Adipose tissue (tissue), 3 donors: ENCODE data around the gene FLOT2. TPM values are rescaled to one million over a fixed set of nuclear protein-coding genes. Genes with fewer than 3 reads are reported as not detected.
"Not testable (repeated sequence)": the region's sequence is repeated elsewhere in the genome, so short reads cannot be mapped to it uniquely, and the experiment has no call there.

ENCODE experiments used
- H3K27ac ChIP-seq: one replicate; pipeline ENCODE4 v1.5.1; 2013; ENCODE audit warnings: low read depth, low read length
- WGBS, 3 donors: extraction: QIAGEN DNeasy Blood & Tissue Kit; methylation state at CpG; one replicate each; pipeline ENCODE4 v1.1.7; 2013; 5-methylcytosine and 5-hydroxymethylcytosine counted together
- polyA plus RNA-seq, 3 donors: library from polyadenylated mRNA; stranded (reverse); fragments of 200-250 nt; gene quantifications; one replicate each; pipeline ENCODE4 v1.2.3, GENCODE V29; 2013
- donor health status: healthy with polysubstance abuse.
- donor health status: Bipolar disorder and iron deficiency.
- donor health status: healthy.

FLOT2 gene
- polyA plus RNA-seq, 3 donors: 34.9 to 115 (median 76.6) TPM

DNA sequence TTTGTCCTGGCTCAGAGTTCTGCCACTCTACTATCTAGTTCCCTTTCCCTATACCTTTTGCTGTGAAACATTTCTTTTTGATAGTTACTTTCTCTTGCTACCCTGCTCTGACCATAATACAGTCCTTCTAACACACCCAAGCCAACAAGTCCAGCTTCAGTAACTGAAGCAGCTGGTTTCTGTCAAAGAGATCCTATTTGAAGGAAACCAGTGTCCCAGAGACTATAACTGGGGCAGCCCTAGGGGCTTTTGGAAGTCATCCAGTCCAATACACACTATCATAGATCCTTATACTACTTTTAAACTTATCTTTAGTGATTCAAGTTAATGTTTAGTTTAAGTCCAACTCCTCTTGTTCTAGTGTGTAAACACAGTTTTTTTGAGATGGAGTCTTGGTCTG, 22.7 kb upstream of the FLOT2 start:
- H3K27ac ChIP-seq: no peak overlapping the region

DNA sequence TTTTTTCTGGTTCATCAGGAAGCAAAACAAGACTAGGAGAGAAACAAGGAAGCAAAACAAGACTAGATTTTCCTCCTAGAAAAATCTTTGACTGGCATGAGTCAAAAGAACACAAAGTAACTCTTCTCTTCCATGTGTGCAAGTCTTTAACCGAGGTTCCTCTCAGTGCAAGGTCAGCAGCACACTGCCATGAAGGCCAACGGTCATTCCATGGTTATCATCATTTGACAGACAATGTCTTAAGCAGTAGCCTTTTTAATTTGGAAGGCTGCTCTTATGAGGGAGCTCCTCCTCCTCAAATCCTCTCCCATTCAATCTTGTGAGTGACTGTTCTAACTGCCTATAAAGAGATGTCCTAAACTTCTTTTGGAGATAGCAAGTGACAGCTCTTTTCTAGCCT, 20.8 kb upstream of the FLOT2 start:
- 53 to 77% (median 68%) methylated on average over 2 of the region's 2 CpGs for WGBS, 3 donors

DNA sequence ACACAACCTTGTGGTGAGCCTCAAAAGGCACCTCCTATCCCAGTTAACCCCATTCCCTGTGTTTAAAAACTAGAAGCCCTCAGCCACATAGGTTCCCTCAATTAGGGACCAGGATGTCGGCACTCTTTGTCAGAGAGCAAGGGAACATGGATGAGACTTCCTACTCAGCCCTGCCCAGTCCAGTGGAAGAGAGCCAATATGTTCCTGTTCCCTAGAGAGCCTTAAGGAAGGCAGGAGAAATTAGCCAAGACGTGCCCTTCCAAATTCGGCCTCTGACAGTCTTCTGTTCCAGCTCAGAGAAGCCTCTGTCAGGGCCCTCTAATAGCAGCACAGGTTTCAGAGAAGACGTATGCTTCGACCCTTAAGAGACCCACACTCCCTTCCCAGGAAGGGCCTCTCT, 19.9 kb upstream of the FLOT2 start:
- WGBS, 3 donors: 53 to 70% (median 58%) methylated on average over 5 of the region's 5 CpGs
- H3K27ac ChIP-seq: no peak overlapping the region

More for the DNA sequence above, 20.8 kb upstream of the FLOT2 start:
- H3K27ac ChIP-seq: no peak overlapping the region

DNA sequence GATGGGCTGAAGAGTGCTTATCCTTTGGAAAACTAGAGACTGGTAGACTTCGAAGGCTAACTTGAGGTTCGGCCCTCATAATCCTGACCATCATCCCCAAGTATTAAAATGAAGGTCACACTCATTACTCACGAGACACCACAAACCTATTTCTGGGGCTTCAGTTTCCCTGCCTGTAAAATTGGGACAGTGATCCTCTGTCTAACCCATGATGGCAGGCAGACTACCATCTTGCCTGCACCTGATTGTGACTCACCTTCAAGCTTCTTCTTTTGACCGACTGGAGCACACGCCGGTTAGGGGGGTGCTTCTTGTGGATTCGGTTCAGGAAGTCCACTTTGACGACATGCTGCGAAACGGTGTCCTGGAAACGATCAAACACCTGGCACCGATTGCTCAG, 19.5 kb upstream of the FLOT2 start:
- no peak overlapping the region for H3K27ac ChIP-seq
- 69 to 84% (median 73%) methylated on average over 12 of the region's 12 CpGs for WGBS, 3 donors

DNA sequence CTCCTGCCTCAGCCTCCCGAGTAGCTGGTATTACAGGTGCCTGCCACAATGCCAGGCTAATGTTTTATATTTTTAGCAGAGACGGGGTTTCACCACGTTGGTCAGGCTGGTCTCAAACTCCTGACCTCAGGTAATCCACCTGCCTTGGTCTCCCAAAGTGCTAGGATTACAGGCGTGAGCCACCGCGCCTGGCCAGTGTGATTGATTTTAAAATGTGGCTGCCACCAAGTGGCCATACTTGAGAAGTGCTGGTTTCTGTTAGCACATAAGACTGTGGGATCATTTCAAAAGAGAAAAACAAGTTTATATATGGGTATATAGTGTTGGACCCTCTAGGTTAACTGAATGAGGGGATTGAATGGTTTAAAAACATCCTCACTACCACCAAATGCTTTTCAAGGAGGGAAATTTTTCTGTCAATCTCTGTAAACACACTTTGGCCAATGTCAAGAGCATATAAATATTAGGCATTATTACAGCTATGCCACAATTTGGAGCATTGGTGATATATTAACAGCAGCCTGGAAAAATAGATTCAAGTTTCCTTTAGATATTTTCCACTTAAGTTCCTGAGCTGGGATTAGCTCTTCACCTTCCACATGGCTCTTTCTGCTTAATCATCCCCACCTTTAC, 18.9 kb upstream of the FLOT2 start:
- no peak overlapping the region for H3K27ac ChIP-seq
- 45 to 51% (median 48%) methylated on average over 6 of the region's 6 CpGs for WGBS, 3 donors

DNA sequence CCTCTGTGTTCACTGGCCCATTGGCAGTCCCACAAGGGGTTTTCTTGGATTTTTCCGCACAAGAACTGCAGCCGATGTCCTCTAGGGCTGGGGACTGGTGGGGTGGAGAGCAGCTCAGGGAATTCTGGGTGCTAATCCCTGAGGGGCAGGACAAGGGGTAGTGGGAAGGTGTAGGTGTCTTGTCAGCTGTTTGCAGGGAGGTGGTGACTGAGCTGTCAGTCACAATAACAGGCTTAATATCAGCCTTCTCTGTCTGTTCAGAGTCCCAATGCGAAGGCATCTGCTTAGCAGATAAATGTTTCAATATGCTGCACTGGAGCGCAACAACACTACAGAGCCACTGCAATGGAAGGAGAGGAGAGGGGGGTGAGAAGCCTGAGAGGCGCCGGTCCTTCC, 15.4 kb upstream of the FLOT2 start:
- H3K27ac ChIP-seq: no peak overlapping the region
- 93 to 95% (median 93%) methylated on average over 6 of the region's 6 CpGs for WGBS, 3 donors

DNA sequence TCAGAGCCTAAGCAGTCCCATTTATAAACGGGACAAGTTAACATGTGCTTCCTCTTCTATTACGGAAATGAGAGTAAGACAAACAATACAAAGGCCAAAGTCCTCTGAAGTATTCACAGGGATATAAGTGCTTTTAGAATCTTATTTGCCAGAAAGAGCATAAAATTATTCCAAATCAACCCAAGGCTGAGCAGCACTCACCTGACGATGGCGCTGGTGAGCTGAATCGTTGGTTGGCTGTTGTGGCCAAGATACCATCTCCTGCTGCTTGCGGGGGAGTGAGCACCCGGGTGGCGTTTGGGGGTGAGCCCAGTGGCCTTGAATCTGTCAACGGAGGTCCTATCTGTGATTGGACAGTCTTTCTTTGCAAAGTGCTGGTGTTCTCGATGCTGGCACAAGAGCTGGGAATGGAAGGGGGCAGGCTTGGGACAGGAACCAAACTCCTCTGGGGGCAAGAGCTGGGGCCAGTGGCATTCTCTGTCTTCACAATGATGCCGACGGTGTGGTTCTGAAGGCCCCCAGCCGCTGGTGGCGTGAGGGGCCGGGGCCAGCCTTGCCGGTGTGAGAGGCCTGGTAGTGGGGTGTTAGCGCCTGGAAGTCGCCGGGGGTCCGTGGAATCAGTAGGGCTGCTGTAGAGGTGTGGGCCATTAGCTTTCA, 14.9 kb upstream of the FLOT2 start:
- no peak overlapping the region for H3K27ac ChIP-seq
- 63 to 84% (median 80%) methylated on average over 20 of the region's 20 CpGs for WGBS, 3 donors

DNA sequence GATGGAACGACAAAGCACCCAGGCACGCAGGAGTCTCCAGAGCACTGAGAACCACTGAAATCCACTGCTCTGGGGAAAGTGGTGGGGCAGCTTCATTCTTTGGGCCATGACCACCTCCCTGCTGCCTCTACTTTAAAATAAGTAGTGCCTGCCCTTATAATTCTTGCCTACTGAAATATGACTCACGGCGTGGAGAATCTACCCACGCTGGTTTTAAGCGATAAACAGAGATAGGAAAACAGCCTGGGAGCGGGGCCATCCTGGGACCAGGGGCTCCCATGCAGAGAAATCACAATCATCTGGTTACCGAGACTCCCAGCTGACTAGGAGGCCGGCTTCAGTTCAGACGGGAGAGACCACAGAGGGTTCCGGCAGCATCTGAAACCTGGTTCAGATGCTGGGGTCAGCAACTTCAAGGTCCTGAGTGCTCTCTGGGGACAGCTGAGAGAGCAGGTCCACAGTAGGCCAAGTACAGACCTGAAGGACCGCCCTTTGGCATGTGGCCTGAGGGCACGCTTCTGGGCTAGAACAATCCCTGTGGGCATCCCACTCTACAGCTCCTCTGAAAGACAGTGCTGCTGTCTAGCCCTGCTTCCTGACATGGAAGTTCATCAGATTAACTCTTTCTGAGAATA, 14.0 kb upstream of the FLOT2 start:
- no peak overlapping the region for H3K27ac ChIP-seq
- 88 to 93% (median 93%) methylated on average over 13 of the region's 13 CpGs for WGBS, 3 donors

DNA sequence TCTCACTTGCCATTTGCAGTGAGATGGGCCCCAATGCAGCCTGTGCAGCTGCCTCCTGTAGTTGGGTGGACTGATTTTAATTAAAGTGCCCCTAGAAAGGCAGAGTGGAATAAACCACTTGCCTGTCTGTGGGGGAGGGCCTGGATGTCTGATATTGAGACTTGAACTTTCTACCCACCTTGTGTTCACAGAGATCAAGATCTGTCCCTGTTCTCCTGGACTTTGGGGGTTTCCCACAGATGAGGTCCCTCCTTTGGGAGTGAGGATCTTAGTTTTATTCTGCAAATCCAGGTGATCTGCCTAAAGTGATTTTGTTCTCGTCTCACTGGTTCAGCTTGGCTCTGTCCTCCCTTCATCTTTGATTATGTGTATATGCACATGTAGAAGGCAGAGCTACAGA, 13.0 kb upstream of the FLOT2 start:
- no peak overlapping the region for H3K27ac ChIP-seq
- WGBS, 3 donors: 81 to 100% (median 89%) methylated on average over 1 of the region's 1 CpG

DNA sequence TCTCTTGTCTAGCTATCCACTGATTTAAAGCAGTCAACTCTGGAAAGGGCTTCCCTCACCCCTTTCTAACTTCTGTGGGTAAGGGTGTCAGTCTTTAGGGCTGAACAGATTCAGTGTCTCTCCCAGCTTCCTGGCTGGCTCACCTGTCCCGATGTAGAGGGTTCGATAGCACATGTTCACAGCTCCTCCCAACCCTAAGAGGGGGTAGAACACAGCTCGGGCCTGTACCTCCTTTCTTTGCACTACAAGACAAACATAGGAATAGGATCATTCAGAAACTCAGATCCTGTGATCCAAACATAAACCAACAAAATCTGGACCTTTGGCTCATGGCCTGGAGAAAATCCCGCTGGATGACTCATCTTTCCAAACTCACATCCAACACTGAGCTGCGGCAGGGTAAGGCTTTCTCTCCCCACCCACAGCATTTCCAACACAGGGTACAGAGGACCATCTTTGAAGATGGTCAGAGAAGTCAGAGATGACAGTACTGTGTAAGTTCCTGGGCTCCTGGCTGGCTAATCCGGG, 11.2 kb upstream of the FLOT2 start:
- WGBS, 3 donors: 49 to 53% (median 50%) methylated on average over 6 of the region's 6 CpGs

DNA sequence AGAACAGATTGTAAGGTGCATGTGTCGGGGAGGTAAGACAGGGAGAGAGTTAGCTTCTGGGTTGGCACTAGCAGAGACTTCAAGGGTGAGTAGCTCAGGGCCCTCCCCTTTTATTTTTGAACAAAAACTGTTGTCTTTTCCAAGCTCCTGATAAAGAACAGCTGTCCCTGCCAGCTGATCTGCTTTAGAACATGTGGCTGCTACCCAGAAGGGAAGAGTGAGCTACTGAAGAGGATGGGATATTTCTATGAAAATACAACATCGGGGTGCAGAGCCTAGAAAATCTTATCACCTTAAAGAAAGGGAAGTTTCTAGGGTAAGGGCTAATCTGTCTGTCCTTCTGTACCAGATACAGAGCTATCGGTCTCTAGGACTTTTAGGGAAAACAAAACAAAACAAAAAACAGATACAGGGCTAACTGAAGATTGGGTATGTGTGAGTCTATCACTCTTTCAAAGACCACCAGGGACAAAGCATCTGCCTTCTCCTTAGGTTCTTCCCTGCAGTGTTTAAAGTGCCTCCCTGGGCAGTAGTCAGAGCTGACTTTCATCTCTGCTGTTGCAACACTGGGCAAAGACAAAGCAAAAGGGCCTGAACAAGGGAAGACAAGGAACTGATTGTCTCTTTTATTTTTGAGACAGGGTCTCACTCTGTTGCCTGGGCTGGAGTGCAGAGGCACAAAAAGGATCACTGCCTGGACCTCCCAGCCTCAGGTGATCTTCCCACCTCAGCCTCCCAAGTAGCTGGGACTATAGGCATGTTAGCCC, 10.4 kb upstream of the FLOT2 start:
- H3K27ac ChIP-seq: no peak overlapping the region

More for the DNA sequence above, 11.2 kb upstream of the FLOT2 start:
- H3K27ac ChIP-seq: no peak overlapping the region

DNA sequence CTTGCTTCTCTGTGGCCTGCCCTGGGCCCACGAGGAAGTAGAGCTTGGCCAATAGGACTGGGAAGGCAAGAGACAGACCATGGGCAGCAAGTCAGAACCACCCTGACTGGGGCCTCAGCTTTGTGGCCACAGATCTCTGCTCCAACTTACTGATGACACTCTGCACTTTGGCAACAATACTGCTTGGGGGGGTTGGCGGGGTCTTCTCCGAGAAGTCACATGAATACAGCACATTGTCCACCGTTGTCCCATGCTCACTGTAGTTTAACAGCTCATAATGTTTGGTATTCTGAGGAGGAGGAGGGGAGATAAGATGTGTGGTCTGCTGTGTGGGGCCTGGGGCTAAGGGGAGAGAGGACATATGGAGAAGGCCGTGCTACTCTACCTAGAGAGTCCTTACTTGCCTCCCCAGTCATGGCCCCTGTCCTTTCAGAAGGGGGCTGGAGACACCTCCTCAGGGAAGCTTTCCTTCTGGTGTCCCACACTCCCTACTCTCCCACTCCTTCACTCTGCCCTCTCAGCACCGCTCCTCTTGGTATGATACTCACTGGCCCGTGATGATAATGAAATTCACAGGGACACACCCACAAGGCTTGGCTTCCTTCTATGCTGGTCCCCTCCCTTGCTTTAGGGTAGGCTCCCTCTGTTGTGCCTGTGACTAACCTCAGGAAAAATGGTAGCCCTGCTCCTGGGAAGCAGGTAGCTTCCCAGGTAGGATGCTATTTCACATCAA, 9.3 kb upstream of the FLOT2 start:
- 61 to 77% (median 68%) methylated on average over 7 of the region's 7 CpGs for WGBS, 3 donors
- no peak overlapping the region for H3K27ac ChIP-seq

More for the DNA sequence above, 10.4 kb upstream of the FLOT2 start:
- 78 to 89% (median 83%) methylated on average over 3 of the region's 3 CpGs for WGBS, 3 donors

DNA sequence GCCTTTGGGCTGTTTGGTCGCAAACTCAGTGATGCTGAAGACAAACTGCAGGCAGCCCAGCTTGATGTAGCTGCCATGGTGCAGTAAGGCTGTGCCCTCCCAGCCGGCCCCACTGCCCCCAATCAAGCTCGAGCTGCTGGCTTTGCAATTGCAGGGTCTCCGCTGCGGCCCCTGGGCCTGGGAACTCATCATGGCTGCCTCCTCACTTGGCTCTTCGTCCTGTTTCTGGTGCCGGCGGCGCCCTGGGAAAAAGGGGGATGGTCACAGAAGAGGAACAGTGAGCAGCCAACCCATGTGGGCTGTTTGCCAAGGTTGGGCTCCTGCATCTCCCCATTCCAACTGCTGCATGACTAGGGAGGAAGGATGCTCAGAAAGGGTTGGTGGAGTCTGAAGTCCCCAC, 8.7 kb upstream of the FLOT2 start:
- no peak overlapping the region for H3K27ac ChIP-seq

DNA sequence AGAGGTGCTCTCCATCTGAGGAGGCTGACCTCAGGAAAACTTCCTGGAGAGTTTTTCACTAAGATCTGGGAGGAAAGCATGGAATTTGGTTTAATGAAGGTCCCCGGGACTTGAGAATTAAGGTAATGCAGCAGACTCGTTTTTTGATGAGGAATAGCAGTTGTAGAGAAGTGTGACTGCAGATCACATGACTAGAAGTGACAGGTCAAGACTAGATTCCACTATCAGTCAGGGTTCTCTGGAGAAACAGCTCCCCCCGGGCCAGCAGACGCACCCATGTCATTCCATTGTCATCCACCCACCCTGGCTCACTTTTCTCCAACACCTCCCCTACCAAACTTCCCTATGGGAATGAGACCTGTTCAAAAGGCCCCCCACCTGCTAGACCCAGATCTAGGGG, 7.3 kb upstream of the FLOT2 start:
- 57 to 75% (median 63%) methylated on average over 4 of the region's 4 CpGs for WGBS, 3 donors
- no peak overlapping the region for H3K27ac ChIP-seq

More for the DNA sequence above, 8.7 kb upstream of the FLOT2 start:
- WGBS, 3 donors: 76 to 81% (median 80%) methylated on average over 9 of the region's 9 CpGs

DNA sequence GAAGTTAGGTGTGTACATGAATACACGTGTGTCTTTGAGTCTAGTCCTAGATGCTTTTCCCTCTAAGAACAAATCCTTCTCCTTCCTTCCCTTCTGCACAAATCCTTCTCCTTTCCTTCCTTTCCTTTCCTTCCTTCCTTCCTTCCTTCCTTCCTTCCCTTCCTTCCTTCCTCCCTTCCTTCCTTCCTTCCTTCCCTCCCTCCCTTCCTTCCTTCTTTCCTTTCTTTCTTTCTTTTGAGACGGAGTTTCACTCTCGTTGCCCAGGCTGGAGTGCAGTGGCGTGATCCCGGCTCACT, 6.0 kb upstream of the FLOT2 start:
- not testable (repeated sequence) for H3K27ac ChIP-seq
- WGBS, 3 donors: 55 to 60% (median 57%) methylated on average over 5 of the region's 5 CpGs

DNA sequence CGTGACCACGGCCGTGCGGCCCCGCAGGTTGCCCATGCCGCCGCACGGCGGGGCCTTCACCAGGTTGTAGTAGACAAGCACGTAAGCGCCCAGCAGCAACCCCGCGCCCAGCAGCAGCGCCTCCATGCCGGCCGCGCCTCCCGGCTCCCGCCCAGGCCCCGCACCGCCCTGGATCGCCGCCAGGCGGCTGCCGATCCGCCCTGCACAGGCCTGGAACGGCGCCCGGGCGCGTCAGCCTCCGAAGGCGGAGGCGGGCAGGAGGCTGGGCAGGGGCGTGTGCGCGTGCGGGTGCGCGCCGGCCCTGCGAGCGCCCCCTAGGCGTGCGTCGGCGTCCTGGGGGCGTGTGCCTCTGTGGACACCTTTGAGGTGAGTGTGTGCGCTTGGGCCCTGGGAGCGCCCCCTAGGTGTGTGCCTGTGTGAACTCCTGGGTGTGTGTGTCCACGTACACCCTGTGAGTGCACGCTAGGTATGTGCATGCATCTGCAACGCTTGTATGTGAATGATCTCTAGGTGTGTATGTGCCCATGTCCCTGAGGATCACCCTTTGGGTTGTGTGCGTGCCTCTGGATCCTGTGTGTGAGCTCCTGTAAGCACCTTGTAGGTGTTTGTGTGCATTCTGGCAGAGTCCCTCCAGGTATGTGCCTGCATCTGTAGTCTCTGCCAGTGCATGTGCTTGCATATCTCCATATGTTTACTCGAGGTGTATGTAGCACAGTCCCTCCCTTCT, 5.4 kb upstream of the FLOT2 start, which contains the start of gene DHRS13:
Gene DHRS13 (minus strand): TSS at position 261 of the 727 bp plus-strand sequence. CDS start 135 bp downstream, at position 126.
- WGBS, 3 donors: 1% methylated on average over 46 to 55 of the region's 55 CpGs

DNA sequence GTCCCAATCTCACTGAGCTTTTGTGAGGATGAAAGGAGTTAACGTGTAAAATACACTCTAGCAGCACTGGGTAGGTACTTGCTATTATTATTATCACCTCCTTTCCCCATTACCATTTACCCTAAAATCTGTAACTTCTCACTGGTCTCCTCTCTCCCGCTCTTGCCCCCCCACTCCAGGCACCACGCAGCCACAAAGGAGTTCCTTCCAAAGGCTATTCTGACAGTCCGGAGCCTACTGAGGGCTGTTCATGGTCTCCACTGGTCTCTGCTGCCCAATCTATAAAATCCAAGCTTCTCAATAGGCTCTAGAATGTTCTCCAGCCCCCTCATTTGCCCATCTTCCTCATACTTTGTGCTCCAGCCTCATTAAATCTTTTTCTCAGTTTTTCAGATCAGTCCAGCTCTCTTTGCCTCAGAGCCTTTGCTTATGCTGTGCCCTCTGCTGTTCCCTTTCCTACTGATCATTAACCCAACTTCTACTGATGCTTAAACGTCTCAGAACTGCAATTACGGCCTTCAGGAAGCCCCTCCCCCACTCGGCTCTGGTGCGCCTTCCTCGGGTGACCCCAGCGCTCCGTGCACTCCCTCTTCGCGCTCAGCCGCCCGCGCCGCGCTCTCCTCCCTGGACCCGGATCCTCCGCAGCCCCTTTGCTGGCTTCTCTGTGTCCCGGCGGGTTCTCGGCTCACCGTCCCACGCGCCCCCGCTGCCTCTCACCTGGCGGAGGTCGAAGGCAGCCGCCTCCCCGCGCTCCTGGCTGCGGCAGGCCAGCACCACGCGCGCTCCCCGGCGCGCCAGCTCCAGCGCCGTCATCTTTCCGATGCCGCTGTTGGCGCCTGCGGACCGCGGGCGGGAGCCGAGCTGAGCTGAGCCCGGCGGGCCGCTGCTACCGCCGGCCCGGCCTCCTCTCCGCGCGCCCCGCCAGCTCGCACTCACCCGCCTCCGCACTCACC, 4.6 kb upstream of the FLOT2 start:
- peak overlapping the region; percentile 60 for H3K27ac ChIP-seq
- WGBS, 3 donors: 4 to 6% (median 5%) methylated on average over 46 to 62 of the region's 62 CpGs

More for the DNA sequence above, 5.4 kb upstream of the FLOT2 start, which contains the start of gene DHRS13:
- H3K27ac ChIP-seq: peak within 1 kb of the TSS; percentile 60
